IMR-90 (cell line): Measurements from ENCODE around the gene FDPS. TPM values are rescaled to one million over a fixed set of nuclear protein-coding genes. Genes with fewer than 3 reads are reported as not detected.

Experiments used
- ATAC-seq: fragments of 200-7000 bp; cut with Tn5 transposase; 2 replicates; pipeline ENCODE4 v1.9.1; 2020; ENCODE audit warnings: low read depth, mild to moderate bottlenecking, moderate library complexity
- BruUV-seq: library from RNA; stranded (reverse); fragments of 400-500 nt; replicated peaks from 2 replicates; lab custom pipeline; 2021; lab: Mats Ljungman, UMichigan
- CTCF ChIA-PET: fragments of 300-600 bp; formaldehyde crosslinking; extraction: SDS; loops from one replicate; lab custom pipeline; 2021; ENCODE audit warnings: antibody characterized with exemption; lab: Yijun Ruan, JAX
- POLR2A ChIA-PET: fragments of 300-600 bp; sonication (Branson Sonifier 250); formaldehyde crosslinking; loops from one replicate; lab custom pipeline; 2022; ENCODE audit warnings: antibody characterized with exemption; ENCODE audit not compliant: unreplicated experiment; lab: Charles Lee
- DNase-seq: peaks from one replicate; pipeline ENCODE4 v3.0.0; 2013
- H2AFZ ChIP-seq: replicated peaks from 2 replicates; pipeline ENCODE3; 2013; ENCODE audit warnings: low read length, mild to moderate bottlenecking; ENCODE audit not compliant: poor library complexity
- H2AK5ac ChIP-seq: 2 replicates; pipeline ENCODE4 v1.6.1; 2013; ENCODE audit warnings: low read depth, low read length, inconsistent platforms
- H2AK9ac ChIP-seq: replicated peaks from 2 replicates; pipeline ENCODE3; 2013; ENCODE audit warnings: mild to moderate bottlenecking, low read depth, low read length, moderate library complexity; ENCODE audit not compliant: poor library complexity
- H2BK120ac ChIP-seq: 2 replicates; pipeline ENCODE4 v1.6.1; 2013; ENCODE audit warnings: low read depth, low read length, inconsistent platforms
- H2BK15ac ChIP-seq: 3 replicates; pipeline ENCODE4 v1.6.1; 2013; ENCODE audit warnings: low read depth, low read length, inconsistent platforms
- H2BK20ac ChIP-seq: 2 replicates; pipeline ENCODE4 v1.6.1; 2013; ENCODE audit warnings: low read depth, mild to moderate bottlenecking, inconsistent platforms, low read length, moderate library complexity
- H2BK5ac ChIP-seq: 2 replicates; pipeline ENCODE4 v1.6.1; 2013; ENCODE audit warnings: mild to moderate bottlenecking, low read depth, low read length, inconsistent platforms; ENCODE audit not compliant: poor library complexity, severe bottlenecking
- H3K14ac ChIP-seq: replicated peaks from 2 replicates; pipeline ENCODE4 v1.6.1; 2013; ENCODE audit warnings: low read depth, low read length, inconsistent platforms
- H3K18ac ChIP-seq: 2 replicates; pipeline ENCODE4 v1.6.1; 2013; ENCODE audit warnings: low read depth, low read length, control low read depth
- H3K23ac ChIP-seq: 2 replicates; pipeline ENCODE4 v1.6.1; 2013; ENCODE audit warnings: low read depth, low read length, inconsistent platforms
- H3K27ac ChIP-seq: 2 replicates; pipeline ENCODE4 v1.5.1; 2013; ENCODE audit warnings: mild to moderate bottlenecking, control low read depth, low read length; ENCODE audit not compliant: insufficient read depth
- H3K27me3 ChIP-seq: 2 replicates; pipeline ENCODE4 v1.6.1; 2013; ENCODE audit warnings: low read length; ENCODE audit not compliant: control insufficient read depth, insufficient read depth
- H3K36me3 ChIP-seq: 2 replicates; pipeline ENCODE4 v1.6.1; 2013; ENCODE audit warnings: low read length, mixed read lengths; ENCODE audit not compliant: control insufficient read depth, insufficient read depth
- H3K4ac ChIP-seq: 2 replicates; pipeline ENCODE4 v1.6.1; 2013; ENCODE audit warnings: low read depth, low read length, inconsistent platforms
- H3K4me1 ChIP-seq: 2 replicates; pipeline ENCODE4 v1.6.1; 2013; ENCODE audit warnings: low read length, mixed read lengths; ENCODE audit not compliant: control insufficient read depth, insufficient read depth
- H3K4me2 ChIP-seq: 2 replicates; pipeline ENCODE4 v1.6.1; 2013; ENCODE audit warnings: low read depth, mild to moderate bottlenecking, control low read depth, low read length, moderate library complexity
- H3K4me3 ChIP-seq: 2 replicates; pipeline ENCODE4 v1.5.1; 2013; ENCODE audit warnings: low read depth, mild to moderate bottlenecking, control low read depth, low read length, moderate library complexity; ENCODE audit not compliant: insufficient read depth
- H3K56ac ChIP-seq: 2 replicates; pipeline ENCODE4 v1.6.1; 2013; ENCODE audit warnings: low read length, inconsistent platforms; ENCODE audit not compliant: insufficient read depth; ENCODE audit errors: extremely low read depth
- H3K79me1 ChIP-seq, 2 experiments: 2 replicates each; pipeline ENCODE4 v1.6.1; 2013; ENCODE audit warnings: low read length in 2 of 2, inconsistent platforms in 1 of 2, low read depth in 1 of 2
- H3K9ac ChIP-seq: 2 replicates; pipeline ENCODE4 v1.6.1; 2013; ENCODE audit warnings: low read depth, low read length, control low read depth
- H3K9me1 ChIP-seq: 2 replicates; pipeline ENCODE4 v1.6.1; 2013; ENCODE audit warnings: low read length, inconsistent platforms; ENCODE audit not compliant: insufficient read depth
- H3K9me3 ChIP-seq: 2 replicates; pipeline ENCODE4 v1.6.1; 2013; ENCODE audit warnings: low read length; ENCODE audit not compliant: control insufficient read depth, insufficient read depth
- H4K20me1 ChIP-seq: 2 replicates; pipeline ENCODE4 v1.6.1; 2013; ENCODE audit warnings: low read length, inconsistent platforms; ENCODE audit not compliant: insufficient read depth
- H4K5ac ChIP-seq: 2 replicates; pipeline ENCODE4 v1.6.1; 2013; ENCODE audit warnings: mild to moderate bottlenecking, low read depth, low read length, control low read depth
- H4K8ac ChIP-seq, 2 experiments: 2 replicates each; pipeline ENCODE4 v1.6.1; 2013; ENCODE audit warnings: low read depth in 2 of 2, low read length in 2 of 2, control low read depth in 1 of 2, inconsistent platforms in 1 of 2
- H4K91ac ChIP-seq: 2 replicates; pipeline ENCODE4 v1.6.1; 2013; ENCODE audit warnings: low read depth, low read length, inconsistent platforms; ENCODE audit not compliant: insufficient read depth
- BHLHE40 ChIP-seq: fragments of 150-350 bp; IDR thresholded peaks from 2 replicates; pipeline ENCODE4 v1.6.1; 2016; ENCODE audit warnings: mild to moderate bottlenecking, low read depth, low read length
- MAZ ChIP-seq: IDR thresholded peaks from 2 replicates; pipeline ENCODE4 v1.6.1; 2012; ENCODE audit warnings: low read depth, mild to moderate bottlenecking, low read length, improper control_type of control experiment, moderate library complexity, borderline replicate concordance
- POLR2A ChIP-seq: IDR thresholded peaks from 2 replicates; pipeline ENCODE4 v1.6.1; 2012; ENCODE audit warnings: mild to moderate bottlenecking, low read depth, low read length
- RAD21 ChIP-seq: IDR thresholded peaks from 2 replicates; pipeline ENCODE4 v1.6.1; 2012; ENCODE audit warnings: low read length, improper control_type of control experiment
- RCOR1 ChIP-seq: IDR thresholded peaks from 2 replicates; pipeline ENCODE4 v1.6.1; 2012; ENCODE audit warnings: mild to moderate bottlenecking, low read length, improper control_type of control experiment; ENCODE audit not compliant: insufficient replicate concordance
- SMC3 ChIP-seq: fragments of 150-350 bp; IDR thresholded peaks from 2 replicates; pipeline ENCODE4 v1.6.1; 2016; ENCODE audit warnings: low read depth, mild to moderate bottlenecking, antibody characterized with exemption, low read length, moderate library complexity
- WGBS, 2 experiments: methylation state at CpG; one replicate each; pipeline versions ENCODE4 v1.1.5 to v1.1.7; 2013; ENCODE audit warnings: missing lambda C conversion rate in 2 of 2; ENCODE audit not compliant: insufficient read length in 1 of 2; ENCODE audit errors: extremely low coverage in 2 of 2; 5-methylcytosine and 5-hydroxymethylcytosine counted together
- dilution Hi-C: fragments of 300-500 bp; cut with HindIII; formaldehyde crosslinking; loops from one replicate; pipeline ENCODE4 v1.14.3; 2018; ENCODE audit warnings: low sequenced_read_pairs; ENCODE audit not compliant: unreplicated experiment
- in situ Hi-C: fragments of 300-500 bp; cut with MboI; formaldehyde crosslinking; loops from 3 replicates; pipeline ENCODE4 v1.14.3; 2019; ENCODE audit warnings: low sequenced_read_pairs, inconsistent platforms, mixed read lengths
- intact Hi-C: fragments of 100-400 bp; cut with micrococcal nuclease; formaldehyde crosslinking; loops from 2 replicates; pipeline ENCODE4 v1.10.0; 2022
- polyA plus RNA-seq, 3 experiments: library from polyadenylated mRNA; depleted of rRNA; stranded (reverse); fragments of >200 nt; gene quantifications; 2 replicates each; pipeline ENCODE4 v1.2.3, GENCODE V29; 2012; ENCODE audit warnings: low replicate concordance in 1 of 3
- total RNA-seq: library from RNA; depleted of rRNA; stranded (reverse); fragments of >200 nt; gene quantifications from 2 replicates; pipeline ENCODE4 v1.2.3, GENCODE V29; 2012
- TF ChIP-seq, protein P1 (sequence below): fragments of 150-350 bp; IDR thresholded peaks from 2 replicates; pipeline ENCODE4 v1.6.1; 2016; ENCODE audit warnings: low read depth, mild to moderate bottlenecking, low read length, moderate library complexity, borderline replicate concordance
- TF ChIP-seq, protein P2 (sequence below): conservative IDR thresholded peaks from 2 replicates; pipeline ENCODE4 v1.5.1; 2012; ENCODE audit warnings: mild to moderate bottlenecking, low read depth, low read length, improper control_type of control experiment
- TF ChIP-seq, protein P3 (sequence below): fragments of 150-350 bp; IDR thresholded peaks from 2 replicates; pipeline ENCODE4 v1.6.1; 2017; ENCODE audit warnings: mild to moderate bottlenecking, antibody characterized with exemption, low read length, low read depth

FDPS gene
- total and polyA plus RNA-seq, 2 of the 4 experiments (the other 2 are of a cell fraction): 183 to 191 TPM

DNA sequence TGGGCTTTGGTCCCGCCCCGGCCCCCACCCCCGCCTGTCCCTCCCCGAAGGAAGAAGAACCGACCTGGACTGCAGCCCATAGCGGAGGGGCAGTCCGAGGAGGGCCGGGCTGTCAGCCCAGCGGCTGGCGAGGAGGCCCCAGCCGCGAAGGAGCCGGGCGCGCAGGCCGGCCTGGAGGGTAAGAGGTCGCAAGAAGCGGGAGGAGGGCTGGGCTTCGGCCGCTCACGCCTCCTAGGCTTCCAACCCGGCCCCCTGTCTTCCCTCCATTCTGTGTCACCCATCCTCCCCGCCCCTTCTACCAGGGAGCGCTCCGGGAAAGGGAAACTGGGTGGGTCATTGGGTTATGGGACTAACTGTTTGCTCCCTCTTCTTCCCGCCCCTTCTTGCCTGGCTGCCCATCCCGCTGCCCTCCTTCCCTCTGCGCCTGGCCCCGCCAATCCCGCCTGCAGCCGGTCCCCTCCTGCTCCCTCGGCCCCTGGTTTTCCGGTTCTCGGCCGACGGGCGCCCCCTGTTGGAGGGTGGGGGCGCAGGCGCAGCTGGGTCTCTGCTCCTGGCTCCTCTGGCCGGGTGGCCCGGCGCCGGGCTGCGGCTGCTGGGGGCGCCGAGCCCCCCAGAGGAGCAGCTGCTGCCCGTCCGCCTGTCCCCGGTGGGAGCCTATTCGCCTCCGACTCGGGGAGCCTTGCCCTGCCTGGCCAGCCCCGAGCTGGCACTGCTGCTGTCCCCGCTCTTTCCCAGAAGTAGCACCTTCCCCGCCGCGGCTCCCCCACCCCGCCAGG is 14.5 kb downstream of the FDPS start:
- peak overlapping the region in 1 of 2 experiments; percentile 69; a peak in 2 of 4 replicates for H4K8ac ChIP-seq
- no peak overlapping the region for H2BK120ac ChIP-seq
- H2BK20ac ChIP-seq: no peak overlapping the region
- H3K4me1 ChIP-seq: peaks cover 18% of the 10 kb centered on the region; the same call in 1 of the 2 replicates
- ATAC-seq (peak; percentile 58), DNase-seq (peak; percentile 93)
- H3K14ac ChIP-seq: peak overlapping the region; percentile 42; the same call in 1 of the 2 replicates
- TF ChIP-seq RCOR1 (peak; percentile 32), MAZ (peak; percentile 91), SMC3 (peak; percentile 57), RAD21 (peak; percentile 79), POLR2A (no peak), BHLHE40 (no peak)
- TF ChIP-seq, protein P1, sequence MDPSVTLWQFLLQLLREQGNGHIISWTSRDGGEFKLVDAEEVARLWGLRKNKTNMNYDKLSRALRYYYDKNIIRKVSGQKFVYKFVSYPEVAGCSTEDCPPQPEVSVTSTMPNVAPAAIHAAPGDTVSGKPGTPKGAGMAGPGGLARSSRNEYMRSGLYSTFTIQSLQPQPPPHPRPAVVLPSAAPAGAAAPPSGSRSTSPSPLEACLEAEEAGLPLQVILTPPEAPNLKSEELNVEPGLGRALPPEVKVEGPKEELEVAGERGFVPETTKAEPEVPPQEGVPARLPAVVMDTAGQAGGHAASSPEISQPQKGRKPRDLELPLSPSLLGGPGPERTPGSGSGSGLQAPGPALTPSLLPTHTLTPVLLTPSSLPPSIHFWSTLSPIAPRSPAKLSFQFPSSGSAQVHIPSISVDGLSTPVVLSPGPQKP: no peak
- TF ChIP-seq, protein P2, sequence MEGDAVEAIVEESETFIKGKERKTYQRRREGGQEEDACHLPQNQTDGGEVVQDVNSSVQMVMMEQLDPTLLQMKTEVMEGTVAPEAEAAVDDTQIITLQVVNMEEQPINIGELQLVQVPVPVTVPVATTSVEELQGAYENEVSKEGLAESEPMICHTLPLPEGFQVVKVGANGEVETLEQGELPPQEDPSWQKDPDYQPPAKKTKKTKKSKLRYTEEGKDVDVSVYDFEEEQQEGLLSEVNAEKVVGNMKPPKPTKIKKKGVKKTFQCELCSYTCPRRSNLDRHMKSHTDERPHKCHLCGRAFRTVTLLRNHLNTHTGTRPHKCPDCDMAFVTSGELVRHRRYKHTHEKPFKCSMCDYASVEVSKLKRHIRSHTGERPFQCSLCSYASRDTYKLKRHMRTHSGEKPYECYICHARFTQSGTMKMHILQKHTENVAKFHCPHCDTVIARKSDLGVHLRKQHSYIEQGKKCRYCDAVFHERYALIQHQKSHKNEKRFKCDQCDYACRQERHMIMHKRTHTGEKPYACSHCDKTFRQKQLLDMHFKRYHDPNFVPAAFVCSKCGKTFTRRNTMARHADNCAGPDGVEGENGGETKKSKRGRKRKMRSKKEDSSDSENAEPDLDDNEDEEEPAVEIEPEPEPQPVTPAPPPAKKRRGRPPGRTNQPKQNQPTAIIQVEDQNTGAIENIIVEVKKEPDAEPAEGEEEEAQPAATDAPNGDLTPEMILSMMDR: peak; percentile 97
- TF ChIP-seq, protein P3, sequence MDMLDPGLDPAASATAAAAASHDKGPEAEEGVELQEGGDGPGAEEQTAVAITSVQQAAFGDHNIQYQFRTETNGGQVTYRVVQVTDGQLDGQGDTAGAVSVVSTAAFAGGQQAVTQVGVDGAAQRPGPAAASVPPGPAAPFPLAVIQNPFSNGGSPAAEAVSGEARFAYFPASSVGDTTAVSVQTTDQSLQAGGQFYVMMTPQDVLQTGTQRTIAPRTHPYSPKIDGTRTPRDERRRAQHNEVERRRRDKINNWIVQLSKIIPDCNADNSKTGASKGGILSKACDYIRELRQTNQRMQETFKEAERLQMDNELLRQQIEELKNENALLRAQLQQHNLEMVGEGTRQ: peak; percentile 15; the same call in 1 of the 2 replicates
- peak overlapping the region; percentile 62; the same call in 1 of the 2 replicates for H3K56ac ChIP-seq
- peak overlapping the region; percentile 41 for H3K9ac ChIP-seq
- H2AK5ac ChIP-seq: peak overlapping the region; percentile 54; the same call in 1 of the 2 replicates
- in situ Hi-C loops (no loop called here), dilution Hi-C loops (no loop called here), intact Hi-C loops (loop anchor here (1.0 to 10.0 kb wide), 6 partner anchors 46 to 324 kb away; partner anchors contain the start of genes CLK2, HCN3, MTX1 and THBS3)
- ChIA-PET CTCF (interaction anchor here (0.8 to 1.2 kb wide), 3 partner anchors 72 to 73 kb away, joined by 3 to 6 read pairs (median 4); no protein-coding TSS in a partner anchor), POLR2A (interaction anchor here (1.0 kb wide), 1 partner anchor 10 kb away, joined by 3 read pairs; no protein-coding TSS in a partner anchor)
- H4K91ac ChIP-seq: peak overlapping the region; percentile 32; the same call in 1 of the 2 replicates
- H2BK15ac ChIP-seq: no peak overlapping the region
- H2AK9ac ChIP-seq: peak overlapping the region; percentile 35
- no peak overlapping the region for H3K18ac ChIP-seq
- peaks cover 21% of the 10 kb centered on the region for H3K36me3 ChIP-seq
- H3K9me1 ChIP-seq: peaks cover 16% of the 10 kb centered on the region; the same call in 1 of the 2 replicates
- H2BK5ac ChIP-seq: peak overlapping the region; percentile 75
- H3K23ac ChIP-seq: no peak overlapping the region
- H3K4ac ChIP-seq: peak overlapping the region; percentile 37; the same call in 1 of the 2 replicates
- peaks cover 9 to 66% of the 10 kb centered on the region in 2 experiments for H3K79me1 ChIP-seq
- peak overlapping the region; percentile 91 for H3K4me2 ChIP-seq
- peaks cover 25% of the 10 kb centered on the region for H4K20me1 ChIP-seq
- WGBS, 2 experiments: 1% methylated on average over 23 of the region's 58 CpGs; no CpG with 5 or more reads in 1 of the 2 experiments
- BruUV-seq: no TSS peak
- peak overlapping the region; percentile 70 for H3K27ac ChIP-seq
- H4K5ac ChIP-seq: no peak overlapping the region
- H2AFZ ChIP-seq: peak overlapping the region; percentile 88
- H3K27me3 ChIP-seq: no peaks in the 10 kb centered on the region
- no peaks in the 10 kb centered on the region for H3K9me3 ChIP-seq
- peak overlapping the region; percentile 58 for H3K4me3 ChIP-seq
